ENCODE results near the gene WWOX.

Gene WWOX

DNA sequence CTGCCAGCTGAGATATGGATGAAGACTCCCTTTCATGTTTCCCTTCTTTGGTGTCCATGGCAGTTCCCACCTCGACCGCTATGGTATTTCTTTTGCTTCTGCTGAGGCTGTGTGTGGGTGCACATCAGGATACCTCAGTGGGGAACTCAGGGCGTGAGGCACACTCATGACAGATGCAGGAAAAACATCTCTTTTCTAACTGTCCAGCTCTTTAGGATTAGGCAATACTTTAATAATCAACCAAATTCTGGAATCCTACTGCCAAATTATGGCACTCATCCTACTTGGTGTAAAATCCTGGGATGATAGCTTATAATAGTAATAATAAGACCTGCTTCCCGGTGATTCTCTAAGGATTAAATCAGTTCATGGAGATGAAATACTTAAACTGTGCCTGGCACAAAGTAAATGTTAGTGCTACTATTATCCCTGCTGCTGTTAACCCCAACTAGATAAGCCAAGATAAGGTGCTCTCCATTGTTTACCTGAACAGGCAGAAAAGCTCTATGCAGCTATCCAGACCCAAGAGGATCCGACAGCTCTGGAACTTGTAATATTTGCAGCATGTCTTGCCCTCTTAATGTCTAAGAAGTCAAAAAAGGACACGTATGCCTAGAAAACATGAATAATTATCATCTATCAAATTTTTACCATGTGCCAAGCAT lies 543.3 kb downstream of the WWOX start:
- Histone ChIP-seq H3K36me3 (no peaks in the 10 kb centered on the region), H3K27ac (no peak overlapping the region), H3K27me3 (peaks cover 25% of the 10 kb centered on the region), H3K4me1 (ENCODE audit: control insufficient read depth in 1 of 2, insufficient read depth in 1 of 2, low read depth in 1 of 2, low read length in 1 of 2) (no peaks in the 10 kb centered on the region), H3K9me3 (no peaks in the 10 kb centered on the region), H3K4me3 (ENCODE audit: low read depth in 1 of 2, low read length in 1 of 2) (no peak overlapping the region)
- TF ChIP-seq, protein P1, sequence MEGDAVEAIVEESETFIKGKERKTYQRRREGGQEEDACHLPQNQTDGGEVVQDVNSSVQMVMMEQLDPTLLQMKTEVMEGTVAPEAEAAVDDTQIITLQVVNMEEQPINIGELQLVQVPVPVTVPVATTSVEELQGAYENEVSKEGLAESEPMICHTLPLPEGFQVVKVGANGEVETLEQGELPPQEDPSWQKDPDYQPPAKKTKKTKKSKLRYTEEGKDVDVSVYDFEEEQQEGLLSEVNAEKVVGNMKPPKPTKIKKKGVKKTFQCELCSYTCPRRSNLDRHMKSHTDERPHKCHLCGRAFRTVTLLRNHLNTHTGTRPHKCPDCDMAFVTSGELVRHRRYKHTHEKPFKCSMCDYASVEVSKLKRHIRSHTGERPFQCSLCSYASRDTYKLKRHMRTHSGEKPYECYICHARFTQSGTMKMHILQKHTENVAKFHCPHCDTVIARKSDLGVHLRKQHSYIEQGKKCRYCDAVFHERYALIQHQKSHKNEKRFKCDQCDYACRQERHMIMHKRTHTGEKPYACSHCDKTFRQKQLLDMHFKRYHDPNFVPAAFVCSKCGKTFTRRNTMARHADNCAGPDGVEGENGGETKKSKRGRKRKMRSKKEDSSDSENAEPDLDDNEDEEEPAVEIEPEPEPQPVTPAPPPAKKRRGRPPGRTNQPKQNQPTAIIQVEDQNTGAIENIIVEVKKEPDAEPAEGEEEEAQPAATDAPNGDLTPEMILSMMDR (IDR thresholded peaks at IDR 0.05) = no peak

DNA sequence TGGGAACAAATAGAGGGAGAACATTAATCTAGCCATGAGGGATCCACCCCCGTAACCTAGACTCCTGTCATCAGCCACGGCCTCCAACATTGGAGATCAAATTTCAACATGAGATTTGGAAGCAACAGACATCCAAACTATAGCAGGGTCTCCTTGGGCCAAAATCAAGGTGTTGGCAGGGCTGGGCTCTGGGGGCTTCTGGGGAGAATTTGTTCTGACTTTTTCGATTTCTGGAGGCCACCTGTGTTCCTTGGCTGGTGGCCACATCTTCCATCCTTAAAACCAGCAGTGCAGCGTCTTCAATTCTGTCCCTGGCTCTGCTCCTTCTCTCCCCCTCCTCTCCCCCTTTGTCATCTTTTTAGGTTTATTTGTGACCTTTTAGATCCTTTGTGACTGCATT lies 546.2 kb downstream of the WWOX start:
- TF ChIP-seq, protein P1 (IDR thresholded peaks at IDR 0.05) = no peak
- Histone ChIP-seq H3K36me3 (no peaks in the 10 kb centered on the region), H3K27me3 (peaks cover 23% of the 10 kb centered on the region), H3K27ac (no peak overlapping the region), H3K4me1 (ENCODE audit: control insufficient read depth in 1 of 2, insufficient read depth in 1 of 2, low read depth in 1 of 2, low read length in 1 of 2) (no peaks in the 10 kb centered on the region), H3K9me3 (no peaks in the 10 kb centered on the region), H3K4me3 (ENCODE audit: low read depth in 1 of 2, low read length in 1 of 2) (no peak overlapping the region)

GRCh38 chr16:78647019-78647418 lies 547.6 kb downstream of the WWOX start:
- Histone ChIP-seq H3K4me3 (ENCODE audit: low read depth in 1 of 2, low read length in 1 of 2) (no peak overlapping the region), H3K27ac (no peak overlapping the region), H3K4me1 (ENCODE audit: control insufficient read depth in 1 of 2, insufficient read depth in 1 of 2, low read depth in 1 of 2, low read length in 1 of 2) (no peaks in the 10 kb centered on the region), H3K9me3 (no peaks in the 10 kb centered on the region), H3K27me3 (peaks cover 10% of the 10 kb centered on the region), H3K36me3 (no peaks in the 10 kb centered on the region)
- TF ChIP-seq, protein P1 (IDR thresholded peaks at IDR 0.05) = no peak

GRCh38 chr16:78647491-78647890 lies 548.0 kb downstream of the WWOX start:
- TF ChIP-seq, protein P1 (IDR thresholded peaks at IDR 0.05) = no peak
- H3K4me1 ChIP-seq (ENCODE audit: control insufficient read depth in 1 of 2, insufficient read depth in 1 of 2, low read depth in 1 of 2, low read length in 1 of 2) = no peaks in the 10 kb centered on the region
- no peaks in the 10 kb centered on the region for H3K9me3 ChIP-seq
- H3K27me3 ChIP-seq = peaks cover 5% of the 10 kb centered on the region
- no peak overlapping the region for H3K4me3 ChIP-seq (ENCODE audit: low read depth in 1 of 2, low read length in 1 of 2)
- no peaks in the 10 kb centered on the region for H3K36me3 ChIP-seq
- H3K27ac ChIP-seq = no peak overlapping the region

DNA sequence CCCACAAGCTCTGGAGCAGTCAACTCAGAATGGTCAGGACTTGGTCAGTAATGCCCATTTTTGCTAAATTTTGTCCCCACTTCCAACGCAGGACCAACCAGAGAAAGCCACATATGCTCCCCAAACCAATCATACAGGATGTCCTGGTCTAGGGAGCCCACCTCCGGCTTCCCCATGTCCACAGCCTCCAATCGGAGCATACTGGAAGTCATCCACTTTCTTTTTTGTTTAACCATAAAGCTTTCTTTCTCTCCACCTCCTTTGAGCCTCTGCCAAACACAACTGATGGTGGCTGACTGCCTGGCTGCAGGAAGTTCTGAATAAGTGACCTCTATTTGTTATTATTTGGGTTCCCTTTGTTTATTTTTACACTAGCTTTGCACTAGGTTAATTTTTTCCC lies 549.1 kb downstream of the WWOX start:
- Histone ChIP-seq H3K4me1 (ENCODE audit: control insufficient read depth in 1 of 2, insufficient read depth in 1 of 2, low read depth in 1 of 2, low read length in 1 of 2) (no peaks in the 10 kb centered on the region), H3K27me3 (no peaks in the 10 kb centered on the region), H3K36me3 (no peaks in the 10 kb centered on the region), H3K27ac (no peak overlapping the region), H3K9me3 (no peaks in the 10 kb centered on the region), H3K4me3 (ENCODE audit: low read depth in 1 of 2, low read length in 1 of 2) (no peak overlapping the region)
- TF ChIP-seq, protein P1 (IDR thresholded peaks at IDR 0.05) = no peak
